ENCODE measurements around the gene TRPM3. TPM values are rescaled to one million over a fixed set of nuclear protein-coding genes. Genes with fewer than 3 reads are reported as not detected.

The TRPM3 gene
- total and polyA plus RNA-seq, 2 of the 8 experiments (the other 6 are each of a cell fraction or from before 2014, with no cell fraction given) = 2.4 to 10.9 TPM

DNA sequence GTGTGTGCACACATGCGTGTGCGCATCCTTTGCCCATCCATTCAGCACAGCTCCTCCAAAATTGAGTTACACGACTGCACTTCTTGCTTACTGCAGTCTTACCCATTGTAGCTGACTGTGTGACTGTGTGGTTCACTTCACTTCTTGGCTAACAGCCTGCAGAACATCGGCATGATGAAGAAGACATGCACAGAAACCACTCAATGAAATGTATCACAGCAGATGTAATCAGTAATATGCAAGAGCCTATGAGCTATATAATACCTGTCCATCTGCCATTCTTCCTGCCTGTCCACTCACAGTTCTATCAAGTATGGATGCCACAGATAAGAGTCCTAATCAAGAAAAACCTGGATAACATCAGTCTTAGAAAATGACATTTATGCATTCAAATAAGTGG, 83.9 kb downstream of the TRPM3 start:
- Histone ChIP-seq H2BK15ac (ENCODE audit: low read length) (no peak overlapping the region), H3K27me3 (replicated peaks in 1 of 4; ENCODE audit: control insufficient read depth in 3 of 4, extremely low read depth in 1 of 4, insufficient read depth in 3 of 4, low read length in 3 of 4) (no peaks in the 10 kb centered on the region), H2BK20ac (ENCODE audit: low read length) (no peak overlapping the region), H3K4me3 (ENCODE audit: extremely low read depth in 1 of 4, insufficient read depth in 2 of 4, low read depth in 3 of 4, low read length in 4 of 4) (no peak overlapping the region), H4K91ac (replicated peaks; ENCODE audit: insufficient read length, low read length) (no peak overlapping the region), H3K9me3 (ENCODE audit: insufficient read depth in 2 of 2, low read depth in 1 of 2, low read length in 1 of 2) (no peaks in the 10 kb centered on the region), H2AFZ (ENCODE audit: low read length) (no peak overlapping the region), H3K18ac (ENCODE audit: extremely low read depth, low read length) (no peak overlapping the region), H4K20me1 (replicated peaks in 1 of 2; ENCODE audit: control insufficient read depth in 1 of 2, insufficient read depth in 2 of 2, low read length in 2 of 2) (no peaks in the 10 kb centered on the region), H3K4me2 (ENCODE audit: insufficient read depth in 1 of 2, low read depth in 2 of 2, low read length in 2 of 2) (no peak overlapping the region), H3K56ac (replicated peaks; ENCODE audit: insufficient read length, low read depth, low read length) (no peak overlapping the region), H3K4me1 (replicated peaks in 1 of 4; ENCODE audit: control insufficient read depth in 3 of 4, insufficient read depth in 4 of 4, low read length in 3 of 4) (peaks cover 0 to 4% (median 0%) of the 10 kb centered on the region in 4 experiments; a peak in 2 of 7 replicates), H3K79me2 (ENCODE audit: control insufficient read depth in 1 of 2, insufficient read depth in 2 of 2, low read length in 2 of 2) (no peaks in the 10 kb centered on the region), H3K36me3 (ENCODE audit: control insufficient read depth in 2 of 4, insufficient read depth in 4 of 4, low read length in 3 of 4) (no peaks in the 10 kb centered on the region), H3K9ac (replicated peaks in 1 of 4; ENCODE audit: extremely low read depth in 1 of 4, low read depth in 3 of 4, low read length in 3 of 4) (no peak overlapping the region), H3K23me2 (ENCODE audit: low read depth, low read length) (no peaks in the 10 kb centered on the region; the same call in 1 of the 2 replicates), H3K23ac (ENCODE audit: insufficient read length) (no peak overlapping the region), H2AK5ac (ENCODE audit: low read depth, low read length) (no peak overlapping the region), H3K14ac (ENCODE audit: insufficient read length) (no peak overlapping the region), H2BK120ac (replicated peaks; ENCODE audit: low read depth, low read length) (no peak overlapping the region), H3K79me1 (ENCODE audit: low read depth, low read length) (no peaks in the 10 kb centered on the region), H2BK12ac (ENCODE audit: low read depth, low read length) (no peak overlapping the region), H4K5ac (ENCODE audit: insufficient read length, low read depth, low read length) (no peak overlapping the region), H3K4ac (replicated peaks; ENCODE audit: insufficient read length, low read depth, low read length) (no peak overlapping the region), H2BK5ac (ENCODE audit: low read depth, low read length) (no peak overlapping the region), H4K8ac (ENCODE audit: extremely low read depth, insufficient read depth, low read length) (no peak overlapping the region), H3K27ac (ENCODE audit: low read depth, low read length) (no peak overlapping the region)
- ChIA-PET CTCF (ENCODE audit: partially characterized antibody) (interaction anchor here (0.5 kb wide), 1 partner anchor 10 kb away, joined by 4 read pairs; no protein-coding TSS in a partner anchor), POLR2A (ENCODE audit: partially characterized antibody) (no interaction called here)
- DNase-seq (ENCODE audit: low read depth in 1 of 2, low spot score in 2 of 2) (no peak), FAIRE-seq (no peak)
- TF ChIP-seq RFX5 (IDR thresholded peaks at IDR 0.05; ENCODE audit: borderline replicate concordance, low read depth, low read length) = no peak
- no peak for TF ChIP-seq RBBP5 (IDR thresholded peaks at IDR 0.05; ENCODE audit: borderline replicate concordance, low read depth, low read length)
- no peak for TF ChIP-seq CBX8 (IDR thresholded peaks at IDR 0.05; ENCODE audit: borderline replicate concordance, low read depth, low read length)
- TF ChIP-seq PHF8 (conservative IDR thresholded peaks at IDR 0.05; ENCODE audit: low read depth, low read length) = no peak
- TF ChIP-seq TAF7 (optimal IDR thresholded peaks at IDR 0.05; ENCODE audit: borderline replicate concordance, low read depth, low read length) = no peak
- TF ChIP-seq, protein P1, sequence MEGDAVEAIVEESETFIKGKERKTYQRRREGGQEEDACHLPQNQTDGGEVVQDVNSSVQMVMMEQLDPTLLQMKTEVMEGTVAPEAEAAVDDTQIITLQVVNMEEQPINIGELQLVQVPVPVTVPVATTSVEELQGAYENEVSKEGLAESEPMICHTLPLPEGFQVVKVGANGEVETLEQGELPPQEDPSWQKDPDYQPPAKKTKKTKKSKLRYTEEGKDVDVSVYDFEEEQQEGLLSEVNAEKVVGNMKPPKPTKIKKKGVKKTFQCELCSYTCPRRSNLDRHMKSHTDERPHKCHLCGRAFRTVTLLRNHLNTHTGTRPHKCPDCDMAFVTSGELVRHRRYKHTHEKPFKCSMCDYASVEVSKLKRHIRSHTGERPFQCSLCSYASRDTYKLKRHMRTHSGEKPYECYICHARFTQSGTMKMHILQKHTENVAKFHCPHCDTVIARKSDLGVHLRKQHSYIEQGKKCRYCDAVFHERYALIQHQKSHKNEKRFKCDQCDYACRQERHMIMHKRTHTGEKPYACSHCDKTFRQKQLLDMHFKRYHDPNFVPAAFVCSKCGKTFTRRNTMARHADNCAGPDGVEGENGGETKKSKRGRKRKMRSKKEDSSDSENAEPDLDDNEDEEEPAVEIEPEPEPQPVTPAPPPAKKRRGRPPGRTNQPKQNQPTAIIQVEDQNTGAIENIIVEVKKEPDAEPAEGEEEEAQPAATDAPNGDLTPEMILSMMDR (IDR thresholded peaks at IDR 0.05; ENCODE audit: control extremely low read depth in 1 of 3, insufficient read depth in 1 of 3, low read depth in 1 of 3, low read length in 3 of 3) = no peak
- no peak for TF ChIP-seq RAD21 (IDR thresholded peaks at IDR 0.05 in 1 of 2, conservative IDR thresholded peaks at IDR 0.05 in 1 of 2; ENCODE audit: low read depth in 2 of 2, low read length in 2 of 2)
- TF ChIP-seq SUZ12 (IDR thresholded peaks at IDR 0.05; ENCODE audit: low read length) = no peak
- 91% methylated on average over 4 of the region's 4 CpGs; no CpG with 5 or more reads in 1 of the 2 experiments for WGBS, 2 experiments (ENCODE audit: extremely low coverage in 1 of 2, insufficient coverage in 1 of 2, insufficient read length in 1 of 2, insufficient replicate concordance in 2 of 2, low coverage in 1 of 2, low lambda C conversion rate in 2 of 2, missing lambda C conversion rate in 1 of 2)

Measured in H1 (cell line).